ENCODE measurements around the gene LRRC46.

GRCh38 chr17:47844227-47844626 is 12.8 kb downstream of the LRRC46 start:
- TF ChIP-seq CTCF (IDR thresholded peaks at IDR 0.05) (no peak), POLR2A (IDR thresholded peaks at IDR 0.05) (no peak)

All from uterus (tissue), 2 donors.